Bronchial epithelial cell (primary cell): Measurements from ENCODE around the gene THOC5. TPM values are rescaled to one million over a fixed set of nuclear protein-coding genes. Genes with fewer than 3 reads are reported as not detected.

ENCODE experiments used
- DNase-seq: peaks from one replicate; pipeline ENCODE4 v3.0.0-alpha.2; 2010; ENCODE audit warnings: low read depth
- FAIRE-seq: peaks from 2 replicates; lab custom pipeline; 2011; peaks lifted over from hg19 to GRCh38; lab: Jason Lieb, UNC
- H3K27me3 ChIP-seq: 2 replicates; pipeline ENCODE4 v1.5.1; 2011; ENCODE audit warnings: low read length; ENCODE audit not compliant: control insufficient read depth, insufficient read depth
- H3K36me3 ChIP-seq: 2 replicates; pipeline ENCODE4 v1.5.1; 2011; ENCODE audit warnings: low read length; ENCODE audit not compliant: control insufficient read depth, insufficient read depth
- H3K4me3 ChIP-seq: 2 replicates; pipeline ENCODE4 v1.5.1; 2011; ENCODE audit warnings: mild to moderate bottlenecking, low read depth, low read length, control low read depth
- CTCF ChIP-seq: IDR thresholded peaks from 2 replicates; pipeline ENCODE4 v1.5.1; 2011; ENCODE audit warnings: mild to moderate bottlenecking, moderate library complexity, low read length, control low read depth, inconsistent platforms; ENCODE audit not compliant: insufficient read depth, severe bottlenecking
- total RNA-seq: library from RNA; depleted of rRNA; stranded (reverse); fragments of >200 nt; gene quantifications from 2 replicates; pipeline ENCODE4 v1.2.1, GENCODE V29; 2014

The THOC5 gene
- total RNA-seq, 1 donor from 2014 or later: 43.2 TPM

DNA sequence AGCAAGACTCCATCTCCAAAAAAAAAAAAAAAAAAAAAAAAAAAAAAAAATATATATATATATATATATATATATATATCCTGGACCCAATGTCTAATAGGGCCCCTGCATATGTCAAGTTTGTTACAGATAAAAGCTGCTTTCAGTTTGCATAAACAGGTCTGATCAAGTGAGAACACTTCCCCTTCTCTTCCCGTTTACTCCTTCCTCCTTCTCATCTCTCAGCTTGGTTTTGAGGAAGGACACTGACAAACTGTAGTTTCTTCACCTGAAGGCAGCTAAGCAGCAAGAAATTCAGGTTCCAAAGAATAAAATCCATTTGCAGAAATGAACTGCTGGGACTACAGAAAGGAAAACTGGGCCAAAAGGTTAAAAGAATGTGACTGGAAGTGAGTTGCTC lies 11.7 kb downstream of the THOC5 start:
- TF ChIP-seq CTCF: no peak
- FAIRE-seq (no peak), DNase-seq (no peak)
- Histone ChIP-seq H3K36me3 (peaks cover 25% of the 10 kb centered on the region), H3K27me3 (no peaks in the 10 kb centered on the region), H3K4me3 (no peak overlapping the region)

DNA sequence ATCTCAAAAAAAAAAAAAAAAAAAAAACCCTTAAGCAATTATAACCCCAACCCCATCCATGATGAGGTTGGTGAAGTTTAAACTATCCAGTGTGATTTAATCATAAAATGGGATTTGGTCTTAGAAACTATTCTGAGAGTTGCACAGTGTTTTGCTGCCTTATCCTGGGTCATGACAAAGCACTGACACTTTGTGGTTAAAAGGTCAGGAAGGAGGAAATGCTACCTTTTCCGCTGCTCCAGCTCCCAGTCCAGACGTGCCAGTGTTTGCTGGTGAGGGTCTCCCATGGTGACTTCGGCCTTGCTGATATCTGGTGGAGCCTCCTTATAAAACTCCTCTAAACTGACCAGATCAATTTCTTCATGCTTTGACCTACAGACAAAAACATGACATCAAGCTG lies 14.5 kb downstream of the THOC5 start:
- no peak for FAIRE-seq
- Histone ChIP-seq H3K36me3 (peaks cover 23% of the 10 kb centered on the region), H3K27me3 (no peaks in the 10 kb centered on the region), H3K4me3 (no peak overlapping the region)
- TF ChIP-seq CTCF: no peak
- no peak for DNase-seq

DNA sequence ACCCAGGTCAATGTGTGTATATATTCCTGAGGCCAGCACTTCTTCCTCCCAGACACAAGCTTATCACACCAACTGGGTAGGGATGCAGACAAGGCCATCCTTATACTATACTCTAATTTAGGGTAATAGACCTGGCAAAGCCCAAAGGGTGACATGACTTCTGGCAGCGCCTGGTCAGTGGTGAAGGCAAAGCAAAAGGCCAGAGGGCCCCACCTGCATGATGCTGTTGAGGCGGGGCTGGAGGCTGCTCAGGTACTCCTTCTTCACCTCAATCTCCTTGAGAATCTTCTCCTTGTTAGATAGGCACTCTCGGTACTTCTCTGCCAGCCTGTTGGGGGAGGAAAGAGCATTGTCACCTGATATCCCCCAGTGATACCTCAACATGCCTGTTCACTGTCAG lies 17.1 kb downstream of the THOC5 start:
- no peak for TF ChIP-seq CTCF
- Histone ChIP-seq H3K27me3 (no peaks in the 10 kb centered on the region), H3K36me3 (peaks cover 24% of the 10 kb centered on the region), H3K4me3 (no peak overlapping the region)
- DNase-seq (no peak), FAIRE-seq (no peak)

DNA sequence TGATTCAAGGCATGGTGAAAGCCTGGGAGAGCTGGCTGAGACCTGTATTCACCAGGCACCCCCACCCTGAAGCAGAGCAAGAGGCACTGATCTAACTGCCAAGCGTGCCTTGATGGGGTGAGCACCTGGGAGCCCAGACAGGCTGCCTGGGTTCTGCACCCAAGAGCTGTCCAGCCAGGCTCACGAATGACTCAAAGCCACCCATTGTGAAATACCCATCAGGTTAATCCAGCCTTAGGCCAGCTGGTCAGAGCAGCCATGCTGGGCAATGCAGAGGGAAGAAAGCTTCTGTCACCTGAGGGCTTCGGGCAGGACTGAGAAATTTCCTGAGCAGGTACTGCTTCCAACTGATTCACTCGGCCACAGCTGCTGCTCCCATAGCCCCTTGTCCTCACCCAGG lies 22.1 kb downstream of the THOC5 start:
- H3K4me3 ChIP-seq: no peak overlapping the region
- FAIRE-seq (no peak), DNase-seq (no peak)
- H3K36me3 ChIP-seq: peaks cover 33% of the 10 kb centered on the region
- no peaks in the 10 kb centered on the region for H3K27me3 ChIP-seq
- no peak for TF ChIP-seq CTCF

- Histone ChIP-seq H3K36me3 (peaks cover 31% of the 10 kb centered on the region), H3K4me3 (no peak overlapping the region), H3K27me3 (no peaks in the 10 kb centered on the region)
- DNase-seq (no peak), FAIRE-seq (no peak)
- TF ChIP-seq CTCF: no peak
These were observed 22.8 kb downstream of the THOC5 start for GRCh38 chr22:29530716-29531115.

DNA sequence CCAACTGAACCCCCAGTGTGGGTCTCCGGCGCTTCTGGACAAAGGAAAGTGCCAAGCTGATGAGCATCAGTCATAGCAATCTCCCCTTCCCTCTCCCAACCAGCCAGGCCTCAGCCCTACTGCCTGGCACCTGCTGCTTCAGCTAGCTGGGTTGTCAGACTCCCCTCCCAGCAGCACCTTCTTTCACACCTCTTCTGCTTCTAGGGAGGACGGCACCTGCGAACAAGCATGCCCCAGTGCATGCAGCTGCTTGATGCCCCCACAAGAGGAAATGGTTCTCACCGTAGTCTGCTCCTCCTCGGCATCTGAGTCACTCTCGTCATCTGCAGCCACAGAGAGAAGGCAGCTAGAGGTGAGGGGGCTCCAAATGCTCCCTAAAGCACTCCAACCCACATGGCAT lies 25.4 kb downstream of the THOC5 start:
- FAIRE-seq (no peak), DNase-seq (no peak)
- TF ChIP-seq CTCF: no peak
- peaks cover 39% of the 10 kb centered on the region for H3K36me3 ChIP-seq
- no peak overlapping the region for H3K4me3 ChIP-seq
- no peaks in the 10 kb centered on the region for H3K27me3 ChIP-seq
